Left forelimb (tissue), 1 donor: ENCODE results near the gene LDAH.

Source experiments
- DNase-seq: peaks from one replicate; pipeline ENCODE4 v3.0.0-alpha.2; 2018; ENCODE audit warnings: low spot score

The LDAH gene

GRCh38 chr2:20637147-20637546 lies 185.8 kb downstream of the LDAH start:
- DNase-seq, result no peak

- DNase-seq, result peak; percentile 93
Measured at GRCh38 chr2:20635675-20636584, 187.0 kb downstream of the LDAH start.

GRCh38 chr2:20635113-20635510 lies 187.8 kb downstream of the LDAH start:
- DNase-seq, result no peak

GRCh38 chr2:20634507-20635112 lies 188.3 kb downstream of the LDAH start:
- DNase-seq, result no peak
